CD4-positive, CD25-positive, alpha-beta regulatory T cell (primary cell): Measurements from ENCODE around the gene SCMH1. TPM values are rescaled to one million over a fixed set of nuclear protein-coding genes. Genes with fewer than 3 reads are reported as not detected.

Experiments used
- ATAC-seq, 2 donors: fragments of 150-1000 bp; cut with Tn5 transposase; one replicate each; pipeline ENCODE4 v1.10.0; 2021; ENCODE audit warnings: low read depth in 2 of 2, moderate number of reproducible peaks in 2 of 2, moderate library complexity in 1 of 2
- DNase-seq, 3 donors: peaks; one replicate each; pipeline versions ENCODE4 v3.0.0 to v3.0.0-alpha.2; 2012 to 2022; ENCODE audit warnings: mixed read lengths in 1 of 3
- H3K27ac ChIP-seq: one replicate; pipeline ENCODE4 v1.7.0; 2013; ENCODE audit warnings: mild to moderate bottlenecking, low read length; ENCODE audit not compliant: insufficient read depth, poor library complexity, severe bottlenecking
- H3K27me3 ChIP-seq: one replicate; pipeline ENCODE4 v1.7.0; 2013; ENCODE audit warnings: low read length; ENCODE audit not compliant: control insufficient read depth, insufficient read depth
- H3K36me3 ChIP-seq: one replicate; pipeline ENCODE4 v1.7.0; 2013; ENCODE audit warnings: mild to moderate bottlenecking, low read length, moderate library complexity; ENCODE audit not compliant: control insufficient read depth, insufficient read depth
- H3K4me1 ChIP-seq: 2 replicates; pipeline ENCODE4 v1.7.0; 2013; ENCODE audit warnings: mild to moderate bottlenecking, low read length; ENCODE audit not compliant: insufficient read depth, control insufficient read depth, poor library complexity, severe bottlenecking
- H3K4me3 ChIP-seq: one replicate; pipeline ENCODE4 v1.7.0; 2013; ENCODE audit warnings: low read depth, mild to moderate bottlenecking, low read length, moderate library complexity
- H3K9me3 ChIP-seq, 2 experiments: 1 replicate in 1 of 2; 2 replicates in 1 of 2; pipeline ENCODE4 v1.7.0; 2013; ENCODE audit warnings: low read length in 2 of 2, mild to moderate bottlenecking in 1 of 2, moderate library complexity in 1 of 2; ENCODE audit not compliant: control insufficient read depth in 2 of 2
- H3K27ac Mint-ChIP-seq, 3 donors: one replicate each; pipeline ENCODE4 v1.8.0; 2020 to 2022; ENCODE audit warnings: mild to moderate bottlenecking in 3 of 3, mixed read lengths in 3 of 3, moderate library complexity in 2 of 3
- H3K27me3 Mint-ChIP-seq: one replicate; pipeline ENCODE4 v1.8.0; 2022; ENCODE audit warnings: mild to moderate bottlenecking, mixed read lengths
- H3K36me3 Mint-ChIP-seq: one replicate; pipeline ENCODE4 v1.8.0; 2020; ENCODE audit warnings: mixed read lengths
- H3K4me1 Mint-ChIP-seq, 4 donors: one replicate each; pipeline ENCODE4 v1.8.0; 2020 to 2022; ENCODE audit warnings: mixed read lengths in 4 of 4, mild to moderate bottlenecking in 1 of 4
- H3K4me3 Mint-ChIP-seq, 4 donors: one replicate each; pipeline ENCODE4 v1.8.0; 2020 to 2022; ENCODE audit warnings: mild to moderate bottlenecking in 4 of 4, mixed read lengths in 4 of 4, moderate library complexity in 3 of 4
- H3K9me3 Mint-ChIP-seq, 7 donors: one replicate each; pipeline ENCODE4 v1.8.0; 2020 to 2022; ENCODE audit warnings: mixed read lengths in 7 of 7, mild to moderate bottlenecking in 3 of 7, moderate library complexity in 2 of 7
- polyA plus RNA-seq, 4 donors: library from polyadenylated mRNA; unstranded; fragments of 300-500 nt; fragmentation: Illumina TruSeq; gene quantifications; one replicate each; pipeline ENCODE4 v1.2.3, GENCODE V29; 2021
- total RNA-seq: library from RNA; stranded (reverse); gene quantifications from one replicate; pipeline ENCODE4 v1.2.3, GENCODE V29; 2022

SCMH1 gene
- total and polyA plus RNA-seq, 5 donors from 2014 or later, result 3.4 to 27.6 (median 5.5) TPM

DNA sequence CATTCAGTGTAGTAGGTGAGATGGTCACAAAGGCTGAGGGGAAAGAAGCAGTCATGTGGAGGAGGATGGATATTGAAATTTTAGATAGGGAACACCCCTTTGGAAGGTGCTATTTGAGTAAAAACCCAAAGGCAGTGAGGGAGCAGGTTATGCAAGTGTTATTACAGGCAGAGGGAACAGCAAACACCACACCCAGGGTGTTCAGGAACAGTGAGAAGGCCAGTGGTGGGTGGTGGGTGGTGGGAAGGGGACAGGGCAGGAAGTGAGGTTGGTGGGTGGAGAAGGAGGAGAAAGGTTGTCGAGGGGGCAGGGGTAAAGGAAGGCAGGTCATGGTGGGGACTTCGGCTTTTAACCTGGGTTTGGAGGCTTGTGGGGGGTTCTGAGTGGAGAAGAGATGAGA lies 39.2 kb upstream of the SCMH1 start:
- H3K27me3 ChIP-seq, result no peaks in the 10 kb centered on the region
- H3K36me3 ChIP-seq, result no peaks in the 10 kb centered on the region
- DNase-seq (no peak), ATAC-seq (no peak)
- H3K9me3 Mint-ChIP-seq, result no peaks in the 10 kb centered on the region
- no peak overlapping the region for H3K4me3 ChIP-seq
- H3K36me3 Mint-ChIP-seq, result no peaks in the 10 kb centered on the region
- no peaks in the 10 kb centered on the region for H3K4me1 Mint-ChIP-seq
- H3K27ac ChIP-seq, result no peak overlapping the region
- H3K9me3 ChIP-seq, result no peaks in the 10 kb centered on the region
- no peak overlapping the region for H3K27ac Mint-ChIP-seq
- no peaks in the 10 kb centered on the region for H3K4me1 ChIP-seq
- peaks cover 77% of the 10 kb centered on the region for H3K27me3 Mint-ChIP-seq
- H3K4me3 Mint-ChIP-seq, result no peak overlapping the region

DNA sequence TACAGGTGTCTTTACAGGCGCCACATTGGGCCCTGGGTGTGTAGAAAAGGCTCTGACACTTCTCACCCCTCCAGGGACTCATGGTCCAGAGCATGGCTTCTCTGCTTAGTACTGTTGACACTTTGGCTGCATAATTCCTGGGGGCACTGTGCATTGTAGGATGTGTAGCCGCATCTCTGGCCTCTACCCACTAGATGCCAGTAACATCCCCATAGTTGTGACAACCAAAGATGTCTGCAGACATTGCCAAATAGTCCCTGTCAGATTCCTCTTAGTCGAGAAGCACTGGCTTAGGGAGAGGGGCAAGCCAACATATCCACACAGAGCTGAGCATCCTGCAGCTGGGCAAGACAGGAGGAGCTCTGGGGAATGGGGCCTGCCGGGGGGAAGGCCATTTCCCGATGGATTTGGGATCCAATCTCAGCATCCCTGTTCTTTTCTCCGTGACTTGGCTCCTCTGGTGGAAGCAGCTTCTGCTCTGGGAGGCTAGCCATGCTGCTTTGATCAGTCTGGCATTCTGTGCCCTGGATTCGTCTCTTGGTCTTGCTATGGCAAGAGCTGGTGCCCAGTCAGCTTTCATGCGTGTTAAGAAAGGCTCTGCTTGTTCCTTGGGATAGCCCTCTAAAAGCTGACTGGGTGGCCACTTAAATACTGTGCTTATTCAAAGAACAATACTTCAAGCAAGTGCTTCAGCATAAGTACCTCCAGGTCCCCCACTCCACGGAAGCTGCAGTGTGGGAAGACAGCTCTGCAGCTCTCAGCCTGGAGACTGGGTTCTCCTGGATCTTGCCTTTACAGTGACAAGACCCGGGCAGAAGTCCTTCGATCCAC lies 38.3 kb upstream of the SCMH1 start:
- Mint-ChIP-seq H3K9me3 (no peaks in the 10 kb centered on the region), H3K4me1 (no peaks in the 10 kb centered on the region), H3K4me3 (no peak overlapping the region), H3K36me3 (no peaks in the 10 kb centered on the region), H3K27ac (no peak overlapping the region), H3K27me3 (peaks cover 68% of the 10 kb centered on the region)
- Histone ChIP-seq H3K4me3 (no peak overlapping the region), H3K27me3 (no peaks in the 10 kb centered on the region), H3K9me3 (no peaks in the 10 kb centered on the region), H3K36me3 (no peaks in the 10 kb centered on the region), H3K4me1 (no peaks in the 10 kb centered on the region), H3K27ac (no peak overlapping the region)
- DNase-seq, result no peak
- ATAC-seq, result no peak

DNA sequence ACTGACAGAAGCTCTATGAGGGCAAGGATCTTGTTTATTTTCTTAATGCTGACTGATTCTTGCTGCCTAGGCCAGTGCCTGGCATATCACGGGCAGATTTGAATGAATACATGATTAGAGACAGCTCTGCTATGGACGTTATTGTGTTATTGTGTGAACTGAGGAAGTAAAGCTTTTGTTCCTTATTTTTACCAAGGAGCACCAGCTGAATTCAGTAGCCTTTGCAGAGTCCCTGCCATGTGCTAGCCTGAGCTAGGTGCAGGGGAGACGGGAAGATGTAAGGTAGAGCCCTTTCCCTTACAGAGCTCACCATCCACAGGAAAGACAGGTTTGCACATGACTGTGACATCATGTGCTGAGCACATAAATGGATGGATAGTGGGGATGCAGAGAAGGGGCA lies 36.0 kb upstream of the SCMH1 start:
- Mint-ChIP-seq H3K4me3 (no peak overlapping the region), H3K4me1 (no peaks in the 10 kb centered on the region), H3K36me3 (no peaks in the 10 kb centered on the region), H3K27me3 (peaks cover 57% of the 10 kb centered on the region), H3K27ac (no peak overlapping the region), H3K9me3 (peaks cover 0 to 2% (median 0%) of the 10 kb centered on the region in 7 donors)
- Histone ChIP-seq H3K4me3 (no peak overlapping the region), H3K27me3 (no peaks in the 10 kb centered on the region), H3K36me3 (no peaks in the 10 kb centered on the region), H3K27ac (no peak overlapping the region), H3K9me3 (no peaks in the 10 kb centered on the region), H3K4me1 (no peaks in the 10 kb centered on the region)
- DNase-seq (no peak), ATAC-seq (no peak)

DNA sequence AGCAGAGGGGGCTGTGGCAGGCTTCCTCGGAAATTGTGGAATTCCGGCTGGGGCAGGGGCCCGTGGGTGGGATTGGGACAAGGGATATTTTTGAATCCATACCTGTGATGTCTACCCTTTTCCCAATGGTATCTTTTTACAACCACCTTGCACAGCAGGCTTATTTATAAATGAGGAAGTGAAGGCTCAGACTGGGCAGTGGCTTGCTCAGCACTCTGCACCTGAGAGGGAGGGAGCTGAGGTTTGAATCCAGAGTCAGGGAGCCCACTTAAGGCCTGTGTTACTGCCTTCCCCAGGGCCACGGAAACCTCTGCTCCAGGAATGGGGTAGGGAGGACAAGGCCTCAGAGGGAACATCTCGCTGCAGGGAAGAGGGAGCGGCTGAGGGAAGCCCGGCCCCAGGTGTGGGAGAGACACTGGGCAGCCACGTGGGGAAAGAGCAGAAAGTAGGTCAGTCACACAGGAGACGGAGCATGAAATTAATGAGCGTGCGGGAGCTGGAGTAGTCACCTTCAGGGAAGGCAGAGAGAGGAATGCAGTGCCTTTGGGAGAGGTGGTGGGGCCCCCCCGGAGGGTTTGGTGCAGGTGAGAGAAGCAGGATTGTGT lies 35.4 kb upstream of the SCMH1 start:
- Mint-ChIP-seq H3K4me3 (no peak overlapping the region), H3K27ac (no peak overlapping the region), H3K27me3 (peaks cover 51% of the 10 kb centered on the region), H3K4me1 (no peaks in the 10 kb centered on the region), H3K9me3 (peaks cover 0 to 2% (median 0%) of the 10 kb centered on the region in 7 donors), H3K36me3 (no peaks in the 10 kb centered on the region)
- no peaks in the 10 kb centered on the region for H3K9me3 ChIP-seq
- H3K4me3 ChIP-seq, result no peak overlapping the region
- H3K27ac ChIP-seq, result no peak overlapping the region
- no peaks in the 10 kb centered on the region for H3K4me1 ChIP-seq
- H3K36me3 ChIP-seq, result no peaks in the 10 kb centered on the region
- no peaks in the 10 kb centered on the region for H3K27me3 ChIP-seq
- DNase-seq (no peak), ATAC-seq (no peak)

DNA sequence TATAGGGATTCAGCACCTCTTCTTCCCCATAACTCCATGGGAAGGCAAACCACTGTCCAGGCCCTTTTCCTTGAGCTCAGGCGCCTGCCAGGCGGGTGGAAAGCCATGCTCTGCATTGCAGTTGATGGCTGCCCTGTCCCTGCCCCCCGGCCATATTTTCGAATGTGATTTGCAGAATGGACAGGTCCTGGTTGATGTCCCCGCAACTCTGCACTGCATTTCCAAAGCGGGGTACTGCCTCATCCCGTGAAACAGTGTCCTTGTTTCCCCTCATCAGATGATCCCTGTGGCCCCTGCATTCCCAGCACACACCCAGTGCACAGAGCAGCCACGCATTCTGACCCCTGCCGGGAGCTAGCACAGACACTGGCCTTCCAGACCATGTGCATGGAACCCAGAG lies 33.7 kb upstream of the SCMH1 start:
- Histone ChIP-seq H3K4me1 (no peaks in the 10 kb centered on the region), H3K36me3 (no peaks in the 10 kb centered on the region), H3K9me3 (no peaks in the 10 kb centered on the region), H3K4me3 (no peak overlapping the region), H3K27ac (no peak overlapping the region), H3K27me3 (no peaks in the 10 kb centered on the region)
- H3K27me3 Mint-ChIP-seq, result peaks cover 46% of the 10 kb centered on the region
- H3K4me3 Mint-ChIP-seq, result no peak overlapping the region
- no peak overlapping the region for H3K27ac Mint-ChIP-seq
- H3K36me3 Mint-ChIP-seq, result no peaks in the 10 kb centered on the region
- peaks cover 0 to 2% (median 0%) of the 10 kb centered on the region in 7 donors for H3K9me3 Mint-ChIP-seq
- no peak for DNase-seq
- ATAC-seq, result no peak
- no peaks in the 10 kb centered on the region for H3K4me1 Mint-ChIP-seq

DNA sequence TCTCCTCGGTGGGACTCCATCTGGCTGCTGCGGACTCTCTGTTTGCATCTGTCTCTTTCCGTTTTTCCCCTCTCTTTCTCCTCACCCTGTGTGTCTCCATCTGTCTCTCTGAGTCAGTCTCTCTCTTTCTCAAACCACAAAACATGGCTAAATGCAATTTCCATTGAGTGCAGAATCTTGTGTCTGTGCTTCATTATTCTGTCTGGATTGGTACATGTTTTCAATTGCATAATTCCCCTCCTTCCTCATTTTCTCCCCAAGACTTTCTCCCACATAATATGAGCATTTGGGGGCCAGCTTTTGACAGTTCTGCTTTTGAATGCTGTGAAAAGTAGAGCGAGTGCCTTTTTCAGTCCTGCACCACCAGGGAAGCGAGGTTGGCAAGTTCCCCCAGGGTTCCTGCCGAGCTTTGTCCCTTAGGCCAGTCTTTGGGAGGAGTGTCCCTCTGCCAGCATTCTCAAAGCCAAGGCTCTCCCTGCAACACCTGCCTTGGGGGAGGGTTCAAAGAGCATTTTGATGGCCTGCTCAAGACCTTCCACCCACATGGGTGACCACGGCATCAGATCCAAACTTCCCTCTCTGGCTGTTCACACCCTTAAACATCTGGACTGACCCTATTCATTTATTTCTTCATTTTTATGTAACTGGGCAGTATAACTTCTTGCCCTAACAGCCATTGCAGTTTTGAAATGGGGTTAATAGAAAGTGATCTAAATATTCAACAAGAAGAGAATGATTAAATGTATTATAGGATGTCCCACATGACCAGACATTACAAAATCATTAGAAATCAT lies 32.8 kb upstream of the SCMH1 start:
- DNase-seq (no peak), ATAC-seq (no peak)
- Mint-ChIP-seq H3K9me3 (peaks cover 0 to 2% (median 0%) of the 10 kb centered on the region in 7 donors), H3K36me3 (no peaks in the 10 kb centered on the region), H3K27ac (no peak overlapping the region), H3K4me3 (peak overlapping the region in 1 of 4 donors; percentile 11), H3K4me1 (no peaks in the 10 kb centered on the region), H3K27me3 (peaks cover 47% of the 10 kb centered on the region)
- Histone ChIP-seq H3K27ac (no peak overlapping the region), H3K36me3 (no peaks in the 10 kb centered on the region), H3K4me1 (no peaks in the 10 kb centered on the region), H3K9me3 (no peaks in the 10 kb centered on the region), H3K27me3 (no peaks in the 10 kb centered on the region), H3K4me3 (no peak overlapping the region)

DNA sequence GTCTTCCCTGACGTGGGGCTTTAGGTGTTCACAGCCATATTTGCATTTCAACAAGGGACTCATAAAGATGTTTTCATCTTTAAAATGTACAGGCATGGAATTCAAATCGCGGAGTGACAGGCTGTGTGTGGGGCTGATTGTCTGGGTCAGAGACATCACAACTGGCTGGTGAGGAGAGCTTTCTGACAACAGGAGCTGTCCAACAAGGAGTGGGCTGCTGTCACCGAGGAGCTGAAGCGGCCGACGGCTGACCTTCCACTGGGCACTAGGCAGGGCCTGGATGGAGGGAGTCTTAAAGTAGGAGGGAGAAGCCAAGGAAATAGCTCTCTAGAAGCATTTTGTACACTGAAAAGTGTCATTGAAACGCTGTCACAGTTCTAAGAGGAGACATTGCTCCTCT lies 30.5 kb upstream of the SCMH1 start:
- Mint-ChIP-seq H3K27me3 (peaks cover 45% of the 10 kb centered on the region), H3K36me3 (no peaks in the 10 kb centered on the region), H3K27ac (no peak overlapping the region), H3K9me3 (peaks cover 0 to 2% (median 0%) of the 10 kb centered on the region in 7 donors), H3K4me3 (no peak overlapping the region), H3K4me1 (peaks cover 0 to 6% (median 2%) of the 10 kb centered on the region in 4 donors)
- ATAC-seq (no peak), DNase-seq (no peak)
- Histone ChIP-seq H3K27ac (no peak overlapping the region), H3K4me3 (no peak overlapping the region), H3K4me1 (no peaks in the 10 kb centered on the region), H3K27me3 (no peaks in the 10 kb centered on the region), H3K36me3 (no peaks in the 10 kb centered on the region), H3K9me3 (no peaks in the 10 kb centered on the region)
